GM19452 (cell line): ENCODE data around the gene SOX5.
"Not testable (repeated sequence)": the region's sequence is repeated elsewhere in the genome, so short reads cannot be mapped to it uniquely, and the experiment has no call there.

Experiments
- ATAC-seq: cut with Tn5 transposase; IDR thresholded peaks from one replicate; pipeline ENCODE4 v1.9.1; 2021; ENCODE audit not compliant: unreplicated experiment

Gene SOX5

GRCh38 chr12:23847857-23848256 is 101.6 kb downstream of the SOX5 start:
- ATAC-seq, result no peak

- ATAC-seq, result no peak
Measured at GRCh38 chr12:23843958-23844357, 105.5 kb downstream of the SOX5 start.

- no peak for ATAC-seq
Measured at GRCh38 chr12:23834076-23834475, 115.4 kb downstream of the SOX5 start.

- ATAC-seq, result no peak
Measured at GRCh38 chr12:23831739-23832138, 117.7 kb downstream of the SOX5 start.

GRCh38 chr12:23830210-23830609 is 119.3 kb downstream of the SOX5 start:
- ATAC-seq, result no peak

- ATAC-seq, result no peak
Measured at GRCh38 chr12:23827353-23827752, 122.1 kb downstream of the SOX5 start.

GRCh38 chr12:23825124-23825523 is 124.3 kb downstream of the SOX5 start:
- not testable (repeated sequence) for ATAC-seq

GRCh38 chr12:23824358-23824757 is 125.1 kb downstream of the SOX5 start:
- no peak for ATAC-seq

GRCh38 chr12:23822883-23823282 is 126.6 kb downstream of the SOX5 start:
- not testable (repeated sequence) for ATAC-seq

- ATAC-seq, result no peak
Measured at GRCh38 chr12:23817345-23817744, 132.1 kb downstream of the SOX5 start.

GRCh38 chr12:23816394-23816851 is 133.0 kb downstream of the SOX5 start:
- no peak for ATAC-seq

- ATAC-seq, result no peak
Measured at GRCh38 chr12:23815810-23816209, 133.7 kb downstream of the SOX5 start.

- ATAC-seq, result no peak
Measured at GRCh38 chr12:23813206-23813605, 136.3 kb downstream of the SOX5 start.

GRCh38 chr12:23810329-23810902 is 139.1 kb downstream of the SOX5 start:
- ATAC-seq, result no peak

- ATAC-seq, result no peak
Measured at GRCh38 chr12:23803540-23803939, 145.9 kb downstream of the SOX5 start.

- ATAC-seq, result no peak
Measured at GRCh38 chr12:23795494-23795893, 154.0 kb downstream of the SOX5 start.

- ATAC-seq, result no peak
Measured at GRCh38 chr12:23781118-23781517, 168.4 kb downstream of the SOX5 start.

- ATAC-seq, result no peak
Measured at GRCh38 chr12:23775208-23775607, 174.3 kb downstream of the SOX5 start.

GRCh38 chr12:23771240-23771949 is 178.1 kb downstream of the SOX5 start:
- ATAC-seq, result no peak

GRCh38 chr12:23770202-23770938 is 179.1 kb downstream of the SOX5 start:
- no peak for ATAC-seq

GRCh38 chr12:23767834-23768233 is 181.6 kb downstream of the SOX5 start:
- no peak for ATAC-seq

- ATAC-seq, result no peak
Measured at GRCh38 chr12:23763724-23764123, 185.7 kb downstream of the SOX5 start.
